GM23338 (cell line): Measurements from ENCODE around the gene DPYD. TPM values are rescaled to one million over a fixed set of nuclear protein-coding genes. Genes with fewer than 3 reads are reported as not detected.

Experiments used
- ATAC-seq: fragments of 200-7000 bp; cut with Tn5 transposase; 3 replicates; pipeline ENCODE4 v1.9.1; 2020
- DNase-seq: peaks from one replicate; pipeline ENCODE4 v3.0.0-alpha.2; 2015; ENCODE audit warnings: low spot score
- H2AFZ ChIP-seq: fragments of 200-600 bp; sonication (generic); 2 replicates; pipeline ENCODE4 v1.8.0; 2016; ENCODE audit warnings: antibody characterized with exemption, mild to moderate bottlenecking, moderate library complexity
- H3F3A ChIP-seq: fragments of 200-600 bp; sonication (generic); replicated peaks from 2 replicates; pipeline ENCODE4 v1.8.0; 2017; ENCODE audit warnings: antibody characterized with exemption, mixed run types, low read depth
- H3K27ac ChIP-seq: fragments of 200-600 bp; sonication (generic); 2 replicates; pipeline ENCODE4 v1.6.1; 2016; ENCODE audit warnings: low read depth
- H3K27me3 ChIP-seq: fragments of 200-600 bp; sonication (generic); 2 replicates; pipeline ENCODE4 v1.8.0; 2016; ENCODE audit warnings: mild to moderate bottlenecking, mixed run types, moderate library complexity; ENCODE audit not compliant: insufficient read depth
- H3K36me3 ChIP-seq: fragments of 200-600 bp; sonication (generic); 2 replicates; pipeline ENCODE4 v1.8.0; 2016; ENCODE audit warnings: mild to moderate bottlenecking; ENCODE audit not compliant: insufficient read depth
- H3K4me1 ChIP-seq: fragments of 200-600 bp; sonication (generic); 2 replicates; pipeline ENCODE4 v1.8.0; 2016; ENCODE audit warnings: mild to moderate bottlenecking, moderate library complexity; ENCODE audit not compliant: insufficient read depth
- H3K4me2 ChIP-seq: fragments of 200-600 bp; sonication (generic); 2 replicates; pipeline ENCODE4 v1.7.1; 2017; ENCODE audit warnings: mixed run types
- H3K4me3 ChIP-seq: fragments of 200-600 bp; sonication (generic); 2 replicates; pipeline ENCODE4 v1.6.1; 2016; ENCODE audit warnings: mixed run types
- H3K79me2 ChIP-seq: fragments of 200-600 bp; sonication (generic); replicated peaks from 2 replicates; pipeline ENCODE4 v1.8.0; 2017; ENCODE audit warnings: mild to moderate bottlenecking; ENCODE audit not compliant: insufficient read depth
- H3K9me2 ChIP-seq: fragments of 200-600 bp; sonication (generic); 2 replicates; pipeline ENCODE4 v1.8.0; 2017; ENCODE audit not compliant: insufficient read depth
- H4K20me1 ChIP-seq: fragments of 200-600 bp; sonication (generic); replicated peaks from 2 replicates; pipeline ENCODE4 v1.8.0; 2017; ENCODE audit warnings: mild to moderate bottlenecking; ENCODE audit not compliant: insufficient read depth
- H3K27ac Mint-ChIP-seq: 2 replicates; pipeline ENCODE4 v1.8.0; 2020; ENCODE audit warnings: inconsistent platforms, mild to moderate bottlenecking, moderate library complexity, mixed read lengths
- H3K27me3 Mint-ChIP-seq: 3 replicates; pipeline ENCODE4 v1.8.0; 2022; ENCODE audit warnings: low read depth, mild to moderate bottlenecking, moderate library complexity, mixed read lengths, inconsistent platforms; ENCODE audit not compliant: insufficient read depth, poor library complexity
- H3K36me3 Mint-ChIP-seq: 3 replicates; pipeline ENCODE4 v1.8.0; 2021; ENCODE audit warnings: low read depth, mild to moderate bottlenecking, inconsistent platforms, moderate library complexity, mixed read lengths
- H3K4me1 Mint-ChIP-seq: 3 replicates; pipeline ENCODE4 v1.8.0; 2020; ENCODE audit warnings: mild to moderate bottlenecking, inconsistent platforms, mixed read lengths
- H3K4me3 Mint-ChIP-seq: 3 replicates; pipeline ENCODE4 v1.8.0; 2021; ENCODE audit warnings: moderate library complexity, mild to moderate bottlenecking, inconsistent platforms, mixed read lengths
- H3K9me3 Mint-ChIP-seq: 3 replicates; pipeline ENCODE4 v1.8.0; 2020; ENCODE audit warnings: moderate library complexity, mild to moderate bottlenecking, inconsistent platforms, mixed read lengths
- EZH2 ChIP-seq: fragments of 200-600 bp; sonication (generic); IDR thresholded peaks from one replicate; pipeline ENCODE4 v1.8.0; 2017; ENCODE audit warnings: antibody characterized with exemption, mild to moderate bottlenecking, low read depth; ENCODE audit not compliant: unreplicated experiment
- EZH2phosphoT487 ChIP-seq: fragments of 200-600 bp; sonication (generic); IDR thresholded peaks from one replicate; pipeline ENCODE4 v1.8.1; 2018; ENCODE audit warnings: antibody characterized with exemption; ENCODE audit not compliant: unreplicated experiment
- JUNB ChIP-seq: IDR thresholded peaks from one replicate; pipeline ENCODE4 v1.6.1; 2016; ENCODE audit warnings: antibody characterized with exemption; ENCODE audit not compliant: unreplicated experiment
- POLR2AphosphoS5 ChIP-seq: IDR thresholded peaks from 2 replicates; pipeline ENCODE4 v1.6.1; 2016; ENCODE audit warnings: antibody characterized with exemption, low read depth
- REST ChIP-seq: IDR thresholded peaks from one replicate; pipeline ENCODE4 v1.6.1; 2018; ENCODE audit warnings: antibody characterized with exemption; ENCODE audit not compliant: unreplicated experiment
- ZNF114 ChIP-seq: fragments of 250-450 bp; sonication (Bioruptor Pico); IDR thresholded peaks from 2 replicates; pipeline ENCODE4 v1.5.0; 2020; ENCODE audit warnings: mild to moderate bottlenecking, moderate library complexity
- ZNF331 ChIP-seq: fragments of 250-450 bp; sonication (Bioruptor Pico); IDR thresholded peaks from 2 replicates; pipeline ENCODE4 v1.5.0; 2020; ENCODE audit warnings: low read depth, mild to moderate bottlenecking, moderate library complexity
- polyA plus RNA-seq: library from polyadenylated mRNA; unstranded; fragments of >200 nt; fragmentation: Nextera tagmentation; extraction: Ambion mirVana; gene quantifications from 2 replicates; pipeline ENCODE4 v1.2.1, GENCODE V29; 2016
- total RNA-seq: library from RNA; depleted of rRNA; stranded (reverse); fragments of >200 nt; shearing (Covaris generic); gene quantifications from 2 replicates; pipeline ENCODE4 v1.2.3, GENCODE V29; 2014
- TF ChIP-seq, protein P1 (sequence below): fragments of 250-450 bp; sonication (Bioruptor Pico); IDR thresholded peaks from 2 replicates; pipeline ENCODE4 v1.5.0; 2020; ENCODE audit warnings: mild to moderate bottlenecking, moderate library complexity

Gene DPYD
- total and polyA plus RNA-seq, 2 experiments from 2014 or later: 0.50 to 1.6 TPM

DNA sequence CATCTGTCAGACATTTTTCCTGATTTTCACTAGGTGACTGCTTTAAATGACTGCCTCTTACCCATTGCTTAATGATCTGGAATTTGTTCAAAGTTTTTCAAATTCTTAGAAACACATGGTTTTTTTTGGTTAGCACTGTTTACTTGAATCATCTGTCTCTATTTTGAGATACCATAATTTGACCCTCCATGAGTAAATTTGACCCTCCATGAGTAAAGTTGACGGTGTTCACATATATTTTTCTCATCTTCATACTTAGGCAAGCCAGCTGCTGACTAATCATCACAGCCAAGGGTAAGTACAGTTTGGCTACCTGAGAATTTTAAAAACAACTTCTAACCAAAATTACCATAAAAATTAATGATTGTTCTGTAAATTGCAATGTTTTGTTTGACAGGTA, 612.7 kb downstream of the DPYD start (continued):
- TF ChIP-seq, protein P1, sequence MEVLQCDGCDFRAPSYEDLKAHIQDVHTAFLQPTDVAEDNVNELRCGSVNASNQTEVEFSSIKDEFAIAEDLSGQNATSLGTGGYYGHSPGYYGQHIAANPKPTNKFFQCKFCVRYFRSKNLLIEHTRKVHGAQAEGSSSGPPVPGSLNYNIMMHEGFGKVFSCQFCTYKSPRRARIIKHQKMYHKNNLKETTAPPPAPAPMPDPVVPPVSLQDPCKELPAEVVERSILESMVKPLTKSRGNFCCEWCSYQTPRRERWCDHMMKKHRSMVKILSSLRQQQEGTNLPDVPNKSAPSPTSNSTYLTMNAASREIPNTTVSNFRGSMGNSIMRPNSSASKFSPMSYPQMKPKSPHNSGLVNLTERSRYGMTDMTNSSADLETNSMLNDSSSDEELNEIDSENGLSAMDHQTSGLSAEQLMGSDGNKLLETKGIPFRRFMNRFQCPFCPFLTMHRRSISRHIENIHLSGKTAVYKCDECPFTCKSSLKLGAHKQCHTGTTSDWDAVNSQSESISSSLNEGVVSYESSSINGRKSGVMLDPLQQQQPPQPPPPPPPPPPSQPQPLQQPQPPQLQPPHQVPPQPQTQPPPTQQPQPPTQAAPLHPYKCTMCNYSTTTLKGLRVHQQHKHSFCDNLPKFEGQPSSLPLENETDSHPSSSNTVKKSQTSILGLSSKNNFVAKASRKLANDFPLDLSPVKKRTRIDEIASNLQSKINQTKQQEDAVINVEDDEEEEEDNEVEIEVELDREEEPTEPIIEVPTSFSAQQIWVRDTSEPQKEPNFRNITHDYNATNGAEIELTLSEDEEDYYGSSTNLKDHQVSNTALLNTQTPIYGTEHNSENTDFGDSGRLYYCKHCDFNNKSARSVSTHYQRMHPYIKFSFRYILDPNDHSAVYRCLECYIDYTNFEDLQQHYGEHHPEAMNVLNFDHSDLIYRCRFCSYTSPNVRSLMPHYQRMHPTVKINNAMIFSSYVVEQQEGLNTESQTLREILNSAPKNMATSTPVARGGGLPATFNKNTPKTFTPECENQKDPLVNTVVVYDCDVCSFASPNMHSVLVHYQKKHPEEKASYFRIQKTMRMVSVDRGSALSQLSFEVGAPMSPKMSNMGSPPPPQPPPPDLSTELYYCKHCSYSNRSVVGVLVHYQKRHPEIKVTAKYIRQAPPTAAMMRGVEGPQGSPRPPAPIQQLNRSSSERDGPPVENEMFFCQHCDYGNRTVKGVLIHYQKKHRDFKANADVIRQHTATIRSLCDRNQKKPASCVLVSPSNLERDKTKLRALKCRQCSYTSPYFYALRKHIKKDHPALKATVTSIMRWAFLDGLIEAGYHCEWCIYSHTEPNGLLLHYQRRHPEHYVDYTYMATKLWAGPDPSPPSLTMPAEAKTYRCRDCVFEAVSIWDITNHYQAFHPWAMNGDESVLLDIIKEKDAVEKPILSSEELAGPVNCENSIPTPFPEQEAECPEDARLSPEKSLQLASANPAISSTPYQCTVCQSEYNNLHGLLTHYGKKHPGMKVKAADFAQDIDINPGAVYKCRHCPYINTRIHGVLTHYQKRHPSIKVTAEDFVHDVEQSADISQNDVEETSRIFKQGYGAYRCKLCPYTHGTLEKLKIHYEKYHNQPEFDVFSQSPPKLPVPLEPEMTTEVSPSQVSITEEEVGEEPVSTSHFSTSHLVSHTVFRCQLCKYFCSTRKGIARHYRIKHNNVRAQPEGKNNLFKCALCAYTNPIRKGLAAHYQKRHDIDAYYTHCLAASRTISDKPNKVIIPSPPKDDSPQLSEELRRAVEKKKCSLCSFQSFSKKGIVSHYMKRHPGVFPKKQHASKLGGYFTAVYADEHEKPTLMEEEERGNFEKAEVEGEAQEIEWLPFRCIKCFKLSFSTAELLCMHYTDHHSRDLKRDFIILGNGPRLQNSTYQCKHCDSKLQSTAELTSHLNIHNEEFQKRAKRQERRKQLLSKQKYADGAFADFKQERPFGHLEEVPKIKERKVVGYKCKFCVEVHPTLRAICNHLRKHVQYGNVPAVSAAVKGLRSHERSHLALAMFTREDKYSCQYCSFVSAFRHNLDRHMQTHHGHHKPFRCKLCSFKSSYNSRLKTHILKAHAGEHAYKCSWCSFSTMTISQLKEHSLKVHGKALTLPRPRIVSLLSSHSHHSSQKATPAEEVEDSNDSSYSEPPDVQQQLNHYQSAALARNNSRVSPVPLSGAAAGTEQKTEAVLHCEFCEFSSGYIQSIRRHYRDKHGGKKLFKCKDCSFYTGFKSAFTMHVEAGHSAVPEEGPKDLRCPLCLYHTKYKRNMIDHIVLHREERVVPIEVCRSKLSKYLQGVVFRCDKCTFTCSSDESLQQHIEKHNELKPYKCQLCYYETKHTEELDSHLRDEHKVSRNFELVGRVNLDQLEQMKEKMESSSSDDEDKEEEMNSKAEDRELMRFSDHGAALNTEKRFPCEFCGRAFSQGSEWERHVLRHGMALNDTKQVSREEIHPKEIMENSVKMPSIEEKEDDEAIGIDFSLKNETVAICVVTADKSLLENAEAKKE: no peak

- Histone ChIP-seq H3K27ac (no peak overlapping the region), H3K36me3 (no peaks in the 10 kb centered on the region), H3K4me3 (no peak overlapping the region), H3K4me1 (no peaks in the 10 kb centered on the region), H3F3A (no peaks in the 10 kb centered on the region), H3K27me3 (no peaks in the 10 kb centered on the region), H2AFZ (no peak overlapping the region), H3K79me2 (no peaks in the 10 kb centered on the region), H3K9me2 (no peaks in the 10 kb centered on the region; the same call in 1 of the 2 replicates), H3K4me2 (no peak overlapping the region), H4K20me1 (no peaks in the 10 kb centered on the region)
- H3K27me3 Mint-ChIP-seq: no peaks in the 10 kb centered on the region
- H3K27ac Mint-ChIP-seq: no peak overlapping the region
- no peaks in the 10 kb centered on the region for H3K36me3 Mint-ChIP-seq
- DNase-seq (no peak), ATAC-seq (no peak)
- no peak overlapping the region for H3K4me3 Mint-ChIP-seq
- no peaks in the 10 kb centered on the region for H3K9me3 Mint-ChIP-seq
- peaks cover 8% of the 10 kb centered on the region for H3K4me1 Mint-ChIP-seq
- TF ChIP-seq EZH2phosphoT487 (no peak), ZNF114 (CRISPR knock-in tag) (no peak), JUNB (no peak), ZNF331 (CRISPR knock-in tag) (no peak), POLR2AphosphoS5 (no peak), REST (no peak), EZH2 (no peak)
Measured at GRCh38 chr1:97307568-97307967, 613.3 kb downstream of the DPYD start.
